ENCODE measurements around the gene FXR2. TPM values are rescaled to one million over a fixed set of nuclear protein-coding genes. Genes with fewer than 3 reads are reported as not detected.
"Not testable (repeated sequence)": the region's sequence is repeated elsewhere in the genome, so short reads cannot be mapped to it uniquely, and the experiment has no call there.

Gene FXR2
- total RNA-seq, 1 experiment from 2014 or later = 52.0 TPM

DNA sequence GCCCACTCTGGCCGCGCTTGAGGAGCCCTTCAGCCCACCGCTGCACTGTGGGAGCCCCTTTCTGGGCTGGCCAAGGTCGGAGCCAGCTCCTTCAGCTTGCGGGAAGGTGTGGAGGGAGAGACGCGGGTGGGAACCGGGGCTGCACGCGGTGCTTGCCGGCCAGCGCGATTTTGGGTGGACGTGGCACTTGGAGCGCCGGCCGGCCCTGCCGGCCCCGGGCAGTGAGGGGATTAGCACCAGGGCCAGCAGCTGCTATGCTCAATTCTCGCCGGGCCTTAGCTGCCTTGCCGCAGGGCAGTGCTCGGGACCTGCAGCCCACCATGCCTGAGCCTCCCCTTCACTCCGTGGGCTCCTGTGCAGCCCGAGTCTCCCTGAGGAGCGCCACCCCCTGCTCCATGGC is 26.1 kb upstream of the FXR2 start:
- H3K36me3 ChIP-seq (replicated peaks; ENCODE audit: control insufficient read depth, insufficient read depth, low read length) = no peaks in the 10 kb centered on the region
- no peak overlapping the region for H3K4me3 ChIP-seq (ENCODE audit: insufficient read depth, low read depth, low read length)
- no peaks in the 10 kb centered on the region for H3K27me3 ChIP-seq (ENCODE audit: control insufficient read depth, insufficient read depth, low read length)
- no peak for DNase-seq

GRCh38 chr17:7636163-7636562 is 21.5 kb upstream of the FXR2 start:
- Histone ChIP-seq H3K36me3 (replicated peaks; ENCODE audit: control insufficient read depth, insufficient read depth, low read length) (no peaks in the 10 kb centered on the region), H3K4me3 (ENCODE audit: insufficient read depth, low read depth, low read length) (no peak overlapping the region), H3K27me3 (ENCODE audit: control insufficient read depth, insufficient read depth, low read length) (no peaks in the 10 kb centered on the region)
- peak; percentile 55 for DNase-seq

DNA sequence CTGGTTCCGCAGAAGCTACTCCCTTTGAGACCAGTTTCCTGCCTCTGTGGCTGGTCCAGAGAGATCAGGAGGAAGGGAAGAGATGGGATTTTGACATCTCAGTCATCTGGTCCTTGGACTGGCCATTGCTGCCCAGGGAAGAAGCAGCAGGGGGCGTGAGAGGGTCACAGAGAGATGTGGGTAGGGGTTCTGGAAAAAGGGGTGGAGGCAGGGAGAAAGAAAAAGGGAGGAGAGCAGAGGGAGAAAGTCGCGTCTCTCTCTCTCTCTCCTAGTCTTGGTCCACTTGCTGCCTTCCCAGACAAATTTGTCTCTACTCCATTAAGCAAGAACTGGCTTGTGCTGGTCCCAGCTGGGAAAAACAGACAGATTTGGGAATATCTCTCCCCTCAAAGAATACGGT is 19.7 kb upstream of the FXR2 start:
- no peak overlapping the region for H3K4me3 ChIP-seq (ENCODE audit: insufficient read depth, low read depth, low read length)
- no peaks in the 10 kb centered on the region for H3K27me3 ChIP-seq (ENCODE audit: control insufficient read depth, insufficient read depth, low read length)
- H3K36me3 ChIP-seq (replicated peaks; ENCODE audit: control insufficient read depth, insufficient read depth, low read length) = no peaks in the 10 kb centered on the region
- peak; percentile 89 for DNase-seq

GRCh38 chr17:7633093-7633492 is 18.4 kb upstream of the FXR2 start:
- no peaks in the 10 kb centered on the region for H3K27me3 ChIP-seq (ENCODE audit: control insufficient read depth, insufficient read depth, low read length)
- H3K36me3 ChIP-seq (replicated peaks; ENCODE audit: control insufficient read depth, insufficient read depth, low read length) = no peaks in the 10 kb centered on the region
- DNase-seq = peak; percentile 69
- no peak overlapping the region for H3K4me3 ChIP-seq (ENCODE audit: insufficient read depth, low read depth, low read length)

- DNase-seq = peak; percentile 89
- no peak overlapping the region for H3K4me3 ChIP-seq (ENCODE audit: insufficient read depth, low read depth, low read length)
- H3K36me3 ChIP-seq (replicated peaks; ENCODE audit: control insufficient read depth, insufficient read depth, low read length) = no peaks in the 10 kb centered on the region
- no peaks in the 10 kb centered on the region for H3K27me3 ChIP-seq (ENCODE audit: control insufficient read depth, insufficient read depth, low read length)
These were observed 17.8 kb upstream of the FXR2 start for GRCh38 chr17:7632492-7632894.

GRCh38 chr17:7631398-7632380 is 17.0 kb upstream of the FXR2 start:
- H3K36me3 ChIP-seq (replicated peaks; ENCODE audit: control insufficient read depth, insufficient read depth, low read length) = no peaks in the 10 kb centered on the region
- no peak for DNase-seq
- no peaks in the 10 kb centered on the region for H3K27me3 ChIP-seq (ENCODE audit: control insufficient read depth, insufficient read depth, low read length)

DNA sequence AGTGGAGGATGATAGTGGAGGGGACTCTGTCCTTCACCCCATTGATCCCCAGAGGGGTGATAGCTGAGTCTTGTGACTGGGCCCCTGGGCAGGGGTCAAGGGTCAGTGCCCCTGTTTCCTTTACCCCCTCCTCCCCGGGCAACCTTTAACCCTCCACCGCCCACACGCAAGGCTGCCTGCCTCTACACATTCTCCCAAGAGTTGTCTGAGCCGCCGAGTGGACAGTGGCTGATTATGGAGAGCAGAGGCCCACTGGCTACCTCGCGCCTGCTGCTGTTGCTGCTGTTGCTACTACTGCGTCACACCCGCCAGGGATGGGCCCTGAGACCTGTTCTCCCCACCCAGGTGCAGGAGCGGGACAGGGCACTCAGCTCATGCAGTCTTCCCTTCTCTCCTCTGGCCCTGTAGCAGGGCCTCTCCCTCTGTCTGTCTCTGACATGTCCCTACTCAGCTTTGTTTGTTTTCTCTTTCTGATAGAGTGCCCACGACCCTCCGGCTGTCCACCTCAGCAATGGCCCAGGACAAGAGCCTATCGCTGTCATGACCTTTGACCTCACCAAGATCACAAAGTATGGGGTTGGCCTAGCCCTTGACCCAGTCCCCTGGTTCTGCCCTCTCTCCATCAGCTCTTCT is 15.4 kb upstream of the FXR2 start, which contains the start of gene SHBG:
SHBG (plus strand) TSS at position 197 of the 633 bp plus-strand sequence; CDS start at position 235, 38 bp downstream.
- Histone ChIP-seq H3K4me3 (ENCODE audit: insufficient read depth, low read depth, low read length) (no peak within 1 kb of the TSS), H3K36me3 (replicated peaks; ENCODE audit: control insufficient read depth, insufficient read depth, low read length) (peaks cover 4% of the 10 kb centered on the region), H3K27me3 (ENCODE audit: control insufficient read depth, insufficient read depth, low read length) (no peaks in the 10 kb centered on the region)
- DNase-seq = no peak

More at GRCh38 chr17:7631398-7632380, 17.0 kb upstream of the FXR2 start:
- no peak overlapping the region for H3K4me3 ChIP-seq (ENCODE audit: insufficient read depth, low read depth, low read length)

- Histone ChIP-seq H3K27me3 (ENCODE audit: control insufficient read depth, insufficient read depth, low read length) (no peaks in the 10 kb centered on the region), H3K36me3 (replicated peaks; ENCODE audit: control insufficient read depth, insufficient read depth, low read length) (peaks cover 4% of the 10 kb centered on the region), H3K4me3 (ENCODE audit: insufficient read depth, low read depth, low read length) (peak within 1 kb of the TSS; percentile 83)
- DNase-seq = peak; percentile 99
These were observed 12.8 kb upstream of the FXR2 start, which contains the start of gene SAT2 for GRCh38 chr17:7627250-7628121. Gene SAT2, minus strand, starts transcription at chr17:7627821. Its CDS starts 186 bp downstream, at chr17:7627635.

GRCh38 chr17:7626956-7627249 is 12.2 kb upstream of the FXR2 start:
- no peak for DNase-seq
- H3K4me3 ChIP-seq (ENCODE audit: insufficient read depth, low read depth, low read length) = peak overlapping the region; percentile 83
- H3K27me3 ChIP-seq (ENCODE audit: control insufficient read depth, insufficient read depth, low read length) = no peaks in the 10 kb centered on the region
- H3K36me3 ChIP-seq (replicated peaks; ENCODE audit: control insufficient read depth, insufficient read depth, low read length) = peaks cover 4% of the 10 kb centered on the region

DNA sequence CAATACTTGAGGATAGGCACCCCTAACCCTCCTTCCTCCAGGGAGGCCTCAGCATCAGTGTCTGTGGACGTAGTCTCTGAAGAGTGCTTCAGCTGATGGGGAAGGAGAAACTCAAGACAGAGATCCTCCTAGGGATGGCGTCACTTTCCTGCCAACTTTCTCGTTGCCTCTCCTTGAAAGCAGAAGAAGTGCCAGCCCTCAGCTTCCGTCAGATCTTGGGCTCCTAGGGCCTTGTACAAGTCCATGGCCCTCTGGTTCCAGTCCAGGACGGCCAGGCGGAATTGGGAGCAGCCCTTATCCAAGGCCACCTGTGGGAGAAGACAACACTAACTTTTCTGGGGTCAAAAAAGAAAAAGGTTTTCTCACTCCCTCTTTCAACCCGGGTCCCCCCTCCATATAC is 11.6 kb upstream of the FXR2 start:
- Histone ChIP-seq H3K27me3 (ENCODE audit: control insufficient read depth, insufficient read depth, low read length) (no peaks in the 10 kb centered on the region), H3K36me3 (replicated peaks; ENCODE audit: control insufficient read depth, insufficient read depth, low read length) (peaks cover 4% of the 10 kb centered on the region), H3K4me3 (ENCODE audit: insufficient read depth, low read depth, low read length) (no peak overlapping the region)
- no peak for DNase-seq

GRCh38 chr17:7625749-7626148 is 11.1 kb upstream of the FXR2 start:
- DNase-seq; H3K27me3 ChIP-seq (ENCODE audit: control insufficient read depth, insufficient read depth, low read length); H3K4me3 ChIP-seq (ENCODE audit: insufficient read depth, low read depth, low read length); H3K36me3 ChIP-seq (replicated peaks; ENCODE audit: control insufficient read depth, insufficient read depth, low read length): not testable (repeated sequence)

- Histone ChIP-seq H3K36me3 (replicated peaks; ENCODE audit: control insufficient read depth, insufficient read depth, low read length) (peaks cover 4% of the 10 kb centered on the region), H3K4me3 (ENCODE audit: insufficient read depth, low read depth, low read length) (no peak overlapping the region), H3K27me3 (ENCODE audit: control insufficient read depth, insufficient read depth, low read length) (no peaks in the 10 kb centered on the region)
- DNase-seq = no peak
These were observed 9.0 kb upstream of the FXR2 start for GRCh38 chr17:7623661-7624060.

DNA sequence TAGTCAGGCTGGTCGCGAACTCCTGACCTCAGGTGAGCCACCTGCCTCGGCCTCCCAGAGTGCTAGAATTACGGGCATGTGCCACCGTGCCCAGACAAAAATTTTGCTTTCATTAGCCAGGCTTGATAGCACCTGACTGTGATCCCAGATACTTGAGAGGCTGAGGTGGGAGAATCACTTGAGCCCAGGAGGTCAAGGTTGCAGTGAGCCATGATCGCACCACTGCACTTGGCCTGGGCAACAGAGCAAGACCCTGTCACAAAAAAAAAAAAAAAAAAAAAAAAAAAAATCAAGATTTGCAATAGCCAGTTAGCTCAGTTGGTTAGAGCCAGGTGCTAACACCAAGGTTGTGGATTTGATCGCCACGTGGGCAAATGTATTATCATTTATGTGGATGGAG is 6.1 kb upstream of the FXR2 start:
- DNase-seq = no peak
- no peaks in the 10 kb centered on the region for H3K36me3 ChIP-seq (replicated peaks; ENCODE audit: control insufficient read depth, insufficient read depth, low read length)
- no peak overlapping the region for H3K4me3 ChIP-seq (ENCODE audit: insufficient read depth, low read depth, low read length)
- H3K27me3 ChIP-seq (ENCODE audit: control insufficient read depth, insufficient read depth, low read length) = no peaks in the 10 kb centered on the region

DNA sequence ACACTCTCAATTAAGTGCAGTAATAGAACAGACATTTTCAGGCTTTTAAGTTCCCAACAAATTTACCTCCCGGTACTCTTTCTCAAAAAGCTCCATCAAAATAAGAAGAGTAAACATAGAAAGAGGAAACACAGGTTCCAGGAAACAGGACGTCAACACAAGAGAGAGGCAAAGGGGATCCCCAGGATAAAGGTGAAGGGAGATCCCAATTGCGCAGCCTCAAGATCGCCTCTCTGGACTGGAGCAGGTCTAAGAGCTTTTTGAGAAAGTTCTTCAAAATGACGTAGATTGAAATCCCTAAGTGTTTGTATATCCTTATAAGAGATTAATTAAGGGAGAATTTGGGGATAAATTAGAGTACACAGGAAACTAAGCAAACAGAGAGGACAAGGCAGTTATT is 3.9 kb upstream of the FXR2 start:
- no peaks in the 10 kb centered on the region; the same call in 1 of the 2 replicates for H3K27me3 ChIP-seq (ENCODE audit: control insufficient read depth, insufficient read depth, low read length)
- H3K36me3 ChIP-seq (replicated peaks; ENCODE audit: control insufficient read depth, insufficient read depth, low read length) = no peaks in the 10 kb centered on the region
- no peak overlapping the region for H3K4me3 ChIP-seq (ENCODE audit: insufficient read depth, low read depth, low read length)
- no peak for DNase-seq

Measured in H7 (cell line).